NT2/D1 (cell line): ENCODE results near the gene PFDN4.
"Not testable (repeated sequence)": the region's sequence is repeated elsewhere in the genome, so short reads cannot be mapped to it uniquely, and the experiment has no call there.

ENCODE experiments used
- YY1 ChIP-seq: IDR thresholded peaks from 2 replicates; pipeline ENCODE4 v1.6.1; 2011; ENCODE audit not compliant: insufficient read length, insufficient read depth
- ZNF274 ChIP-seq: IDR thresholded peaks from 2 replicates; pipeline ENCODE4 v1.6.1; 2011; ENCODE audit warnings: mild to moderate bottlenecking, low read depth, low read length

DNA sequence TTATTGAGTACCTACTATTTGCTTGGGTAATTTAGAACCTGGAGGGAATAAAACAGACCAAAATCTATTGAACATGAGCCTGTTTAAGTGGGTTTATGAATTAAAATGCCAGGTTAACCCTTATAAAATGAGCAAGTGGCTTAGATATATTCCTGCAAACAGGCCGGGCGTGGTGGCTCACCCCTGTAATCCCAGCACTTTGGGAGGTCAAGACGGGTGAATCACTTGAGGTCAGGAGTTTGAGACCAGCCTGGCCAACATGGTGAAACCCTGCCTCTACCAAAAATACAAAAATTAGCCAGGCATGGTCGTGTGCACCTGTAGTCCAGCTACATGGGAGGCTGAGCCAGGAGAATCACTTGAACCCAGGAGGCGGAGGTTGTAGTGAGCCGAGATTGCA is 57.9 kb downstream of the PFDN4 start:
- not testable (repeated sequence) for TF ChIP-seq YY1, ZNF274
